GM21723 (cell line): ENCODE data around the gene GLTPD2.

Experiments used
- ATAC-seq: cut with Tn5 transposase; IDR thresholded peaks from one replicate; pipeline ENCODE4 v1.9.1; 2021; ENCODE audit warnings: mild to moderate bottlenecking, moderate library complexity; ENCODE audit not compliant: unreplicated experiment

Gene GLTPD2

DNA sequence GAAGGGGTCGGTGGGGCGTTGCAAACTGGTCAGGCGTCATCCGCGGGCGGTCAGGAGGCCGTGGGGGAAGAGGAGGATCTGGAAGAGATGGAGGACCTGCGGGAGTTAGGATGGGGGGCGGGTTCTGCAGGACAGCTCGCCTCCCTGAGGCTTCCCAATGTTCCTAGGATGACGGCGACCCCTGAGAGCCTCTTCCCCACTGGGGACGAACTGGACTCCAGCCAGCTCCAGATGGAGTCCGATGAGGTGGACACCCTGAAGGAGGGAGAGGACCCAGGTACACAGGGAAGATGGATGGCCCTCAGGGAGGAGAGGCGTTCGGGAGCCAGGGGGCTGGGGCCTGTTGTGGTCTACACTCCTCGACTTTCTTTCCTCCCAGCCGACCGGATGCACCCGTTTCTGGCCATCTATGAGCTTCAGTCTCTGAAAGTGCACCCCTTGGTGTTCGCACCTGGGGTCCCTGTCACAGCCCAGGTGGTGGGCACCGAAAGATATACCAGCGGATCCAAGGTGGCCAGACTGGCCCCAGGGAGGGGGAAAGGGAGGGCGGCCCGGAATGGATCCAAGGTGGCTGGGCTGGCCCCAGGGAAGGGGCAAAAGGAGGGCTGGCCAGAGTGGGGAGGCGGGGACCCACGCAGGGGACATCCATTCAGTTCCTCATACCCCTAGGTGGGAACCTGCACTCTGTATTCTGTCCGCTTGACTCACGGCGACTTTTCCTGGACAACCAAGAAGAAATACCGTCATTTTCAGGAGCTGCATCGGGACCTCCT lies 19.0 kb downstream of the GLTPD2 start:
- ATAC-seq = no peak

DNA sequence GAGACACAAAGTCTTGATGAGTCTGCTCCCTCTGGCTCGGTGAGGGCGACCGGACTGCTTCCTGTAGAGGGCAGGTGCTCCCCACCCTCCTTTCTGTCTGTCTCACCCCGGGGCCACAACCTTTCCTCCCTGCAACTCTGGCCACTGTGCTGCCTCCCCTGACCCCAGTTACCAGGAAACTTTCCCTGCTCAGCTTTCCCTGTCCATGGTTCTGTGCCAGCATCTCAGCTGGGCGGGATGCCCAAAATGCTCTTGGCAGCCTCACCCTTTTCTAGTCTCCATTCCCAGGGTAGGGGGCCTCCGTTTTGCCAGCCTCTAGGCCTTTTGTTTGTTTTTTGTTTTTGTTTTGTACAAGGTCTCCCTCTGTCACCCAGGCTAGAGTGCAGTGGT lies 19.6 kb downstream of the GLTPD2 start:
- ATAC-seq = no peak

DNA sequence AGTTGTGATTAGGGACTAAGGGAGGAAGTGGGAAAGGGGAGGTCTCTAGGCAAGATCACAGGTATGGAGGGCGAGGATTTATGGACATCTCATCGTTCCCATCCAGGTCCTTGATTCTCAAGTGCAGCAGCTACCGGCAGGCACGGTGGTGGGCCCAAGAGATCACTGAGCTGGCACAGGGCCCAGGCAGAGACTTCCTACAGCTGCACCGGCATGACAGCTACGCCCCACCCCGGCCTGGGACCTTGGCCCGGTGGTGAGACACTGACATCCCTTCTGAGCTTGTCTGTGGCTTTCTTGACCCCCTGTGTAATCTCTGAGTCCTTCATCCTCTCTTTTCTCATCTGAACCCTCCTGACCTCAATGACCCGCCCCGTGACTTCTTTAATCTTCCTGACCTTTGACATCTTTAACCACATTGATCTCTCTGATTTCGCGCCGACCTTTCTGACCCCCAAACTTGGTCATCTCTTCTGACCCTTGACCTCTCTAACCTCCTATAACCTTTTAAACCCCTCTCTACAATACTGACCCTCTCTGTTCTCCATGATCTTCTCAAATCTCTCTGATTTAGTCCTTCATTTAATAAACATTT lies 22.0 kb downstream of the GLTPD2 start:
- ATAC-seq = no peak

DNA sequence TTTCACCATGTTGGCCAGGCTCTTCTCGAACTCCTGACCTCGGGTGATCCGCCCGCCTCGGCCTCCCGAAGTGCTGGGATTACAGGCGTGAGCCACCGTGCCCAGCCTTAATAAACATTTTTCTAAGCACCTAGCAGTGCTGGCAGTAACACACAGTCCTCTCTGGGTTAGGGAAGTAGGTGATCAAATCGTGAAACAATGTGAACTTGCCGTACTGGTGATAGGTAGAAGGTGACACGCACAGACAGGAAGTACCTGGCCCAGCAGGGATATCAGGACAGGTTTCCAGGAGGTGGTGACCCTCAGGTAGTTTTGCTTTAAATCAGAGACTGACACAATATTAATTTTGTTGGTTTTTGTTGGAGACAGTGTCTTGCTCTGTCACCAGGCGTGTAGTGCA lies 22.7 kb downstream of the GLTPD2 start:
- no peak for ATAC-seq

DNA sequence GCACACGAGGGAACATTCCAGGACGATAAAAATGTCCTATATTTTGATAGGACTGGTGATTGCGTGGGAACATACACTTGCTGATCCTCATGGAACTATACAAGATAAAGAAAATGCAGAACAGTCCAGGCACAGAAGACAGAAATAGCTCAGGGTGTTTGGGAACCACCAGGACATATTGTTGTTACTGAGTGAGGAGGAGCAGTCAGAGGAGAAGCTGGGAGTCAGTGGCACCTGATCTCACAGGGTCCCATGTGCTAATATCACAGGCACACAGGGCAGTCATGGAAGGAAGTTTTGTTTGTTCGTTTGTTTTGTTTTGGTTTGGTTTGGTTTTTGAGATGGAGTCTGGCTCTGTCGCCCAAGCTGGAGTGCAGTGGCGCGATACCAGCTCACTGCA lies 23.9 kb downstream of the GLTPD2 start:
- ATAC-seq = no peak

DNA sequence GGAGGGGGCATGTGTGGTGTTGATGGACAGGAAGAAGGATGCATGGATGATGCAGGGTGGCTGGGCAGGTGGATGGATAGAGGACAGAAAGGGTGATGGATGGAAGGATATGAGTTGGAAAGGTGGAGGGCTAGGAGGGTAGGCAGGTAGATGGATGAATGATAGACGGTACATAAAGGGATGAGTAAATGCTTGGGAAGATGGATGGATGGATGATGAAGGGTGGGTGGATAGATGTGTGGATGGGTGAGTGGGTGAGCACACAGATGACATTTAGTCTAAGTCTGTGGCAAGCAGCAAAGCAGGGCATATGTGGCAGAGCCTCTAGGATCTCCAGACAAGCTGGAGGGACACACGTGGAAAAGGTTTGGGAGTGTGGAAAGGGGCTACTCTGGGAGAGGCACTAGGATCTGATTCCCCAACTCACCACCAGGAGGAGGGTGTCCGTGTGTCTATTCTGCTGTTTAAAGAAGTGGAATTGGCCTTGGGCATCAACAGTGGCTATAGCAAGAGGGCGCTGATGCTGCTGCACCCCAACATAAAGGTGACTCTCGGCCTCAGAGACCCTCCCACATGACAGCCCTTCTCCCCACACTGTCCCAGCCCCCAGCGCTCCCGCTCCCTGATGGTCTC lies 26.4 kb downstream of the GLTPD2 start:
- no peak for ATAC-seq

DNA sequence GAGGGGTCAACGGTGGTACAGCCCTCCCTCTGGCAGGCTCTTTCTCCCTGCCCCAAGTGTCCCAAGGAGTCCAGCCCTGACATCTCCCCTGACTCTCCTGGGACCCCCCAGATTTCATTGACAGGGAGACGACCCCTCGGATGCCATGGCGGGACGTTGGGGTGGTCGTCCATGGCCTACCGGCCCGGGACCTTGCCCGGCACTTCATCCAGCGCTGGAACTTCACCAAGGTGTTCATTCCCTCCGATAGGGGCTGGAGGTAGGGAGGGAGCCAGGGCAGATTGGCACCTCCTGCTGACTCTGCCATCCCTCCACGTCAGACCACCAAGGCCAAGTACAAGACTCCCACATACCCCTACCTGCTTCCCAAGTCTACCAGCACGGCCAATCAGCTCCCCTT lies 28.1 kb downstream of the GLTPD2 start:
- ATAC-seq = no peak

DNA sequence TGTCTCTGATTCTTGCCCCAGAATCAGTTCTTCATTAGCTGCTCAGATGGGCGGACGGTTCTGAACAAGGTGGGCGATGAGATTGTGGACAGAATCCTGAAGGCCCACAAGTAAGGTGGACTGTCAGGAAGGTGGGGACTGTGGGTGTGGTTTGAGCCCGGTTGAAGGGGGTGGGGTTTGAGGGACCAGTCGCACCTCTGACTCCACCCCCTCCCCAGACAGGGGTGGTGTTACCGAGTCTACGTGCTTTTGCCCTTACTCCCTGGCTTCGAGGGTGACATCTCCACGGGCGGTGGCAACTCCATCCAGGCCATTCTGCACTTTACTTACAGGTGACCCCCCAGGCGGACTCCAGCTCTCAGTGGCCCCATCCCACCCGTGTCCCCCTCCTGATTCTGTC lies 29.5 kb downstream of the GLTPD2 start:
- ATAC-seq = no peak

DNA sequence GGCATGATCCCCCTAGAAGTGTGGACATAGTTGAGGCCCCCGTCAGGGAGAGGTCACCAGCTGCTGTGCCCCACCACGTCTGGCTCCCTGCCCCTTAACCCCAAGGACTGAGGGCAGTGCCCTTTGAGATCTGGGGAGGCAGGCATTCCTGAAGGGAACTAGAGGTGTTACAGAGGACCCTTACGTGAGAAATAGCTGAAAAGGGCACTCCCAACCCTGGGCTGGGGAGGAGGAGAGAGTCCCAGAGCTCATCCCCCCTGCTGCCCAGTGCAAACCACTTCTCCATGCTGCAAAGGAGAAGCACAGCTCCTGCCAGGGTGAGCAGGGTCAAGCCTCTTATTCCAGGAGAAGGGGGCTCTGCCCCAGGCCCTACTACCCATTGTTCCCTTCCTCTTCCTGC lies 34.1 kb downstream of the GLTPD2 start:
- ATAC-seq = no peak

DNA sequence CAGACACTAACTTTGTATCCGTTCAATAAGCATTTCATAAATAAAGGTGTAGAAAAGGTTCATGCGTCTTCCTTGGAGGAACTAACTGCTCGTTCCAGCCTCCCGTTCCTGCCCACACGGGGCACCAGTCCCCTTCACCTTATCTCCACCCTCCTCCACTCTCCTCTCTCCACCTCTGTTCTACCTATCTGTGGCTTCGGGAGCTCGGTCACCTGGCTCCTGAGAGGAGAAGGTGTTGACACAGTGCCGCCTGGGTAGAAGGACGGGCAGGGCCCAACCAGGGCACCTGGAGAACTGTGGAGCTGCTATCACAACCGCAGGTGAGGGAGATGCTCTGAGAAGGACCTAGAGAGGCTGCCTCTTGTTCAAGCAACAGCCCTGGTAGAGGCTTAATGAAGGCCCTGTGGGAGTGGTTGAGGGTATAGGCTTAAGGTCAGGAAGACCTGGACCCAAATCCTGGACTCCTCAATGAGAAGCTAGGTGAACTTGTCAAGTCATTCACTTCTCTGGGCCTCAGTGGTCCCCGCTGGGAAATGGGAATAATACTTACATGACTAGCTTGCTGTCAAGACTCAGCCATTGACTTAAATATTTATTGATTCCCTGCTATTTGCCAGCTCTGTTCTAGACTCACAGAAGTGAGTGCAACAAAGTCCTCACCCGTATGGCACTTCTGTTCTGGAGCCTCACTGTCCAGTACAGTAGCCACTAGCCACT lies 34.8 kb downstream of the GLTPD2 start:
- ATAC-seq = no peak

DNA sequence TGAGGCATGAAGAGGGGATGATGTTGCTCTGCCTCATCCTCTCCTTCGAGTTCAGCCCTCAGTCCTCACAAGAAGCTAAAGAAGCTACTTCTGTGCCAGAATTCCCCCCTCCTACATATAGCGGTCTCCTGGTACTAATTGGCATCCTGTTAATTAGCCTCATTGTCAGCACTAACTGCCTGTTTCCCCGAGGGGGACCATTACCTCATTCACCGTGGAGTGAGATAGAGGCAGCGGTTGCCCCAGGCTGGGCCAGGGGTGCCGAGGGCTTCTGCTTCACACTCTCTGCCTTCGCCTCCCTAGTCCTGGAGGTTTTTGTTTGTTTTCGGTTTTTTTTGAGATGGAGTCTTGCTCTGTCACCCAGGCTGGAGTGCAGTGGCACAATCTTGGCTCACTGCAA lies 38.6 kb downstream of the GLTPD2 start:
- no peak for ATAC-seq

DNA sequence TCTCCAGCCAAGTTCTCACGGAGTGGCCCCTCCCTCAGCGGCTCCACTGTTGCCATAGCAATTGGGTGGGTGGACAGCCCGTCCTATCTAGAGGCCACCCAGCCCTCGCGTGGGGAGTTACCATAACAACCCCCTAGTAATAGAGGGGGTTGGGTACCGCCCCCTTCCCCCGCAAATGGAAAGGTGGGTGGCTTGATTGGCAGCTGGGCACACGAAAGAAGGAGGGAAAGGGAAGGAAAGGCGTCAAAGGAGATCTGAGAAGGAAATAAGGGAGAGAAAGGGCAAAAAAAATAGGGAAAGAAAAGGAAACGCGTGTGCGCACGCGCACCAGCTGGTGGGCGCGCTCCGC lies 44.0 kb downstream of the GLTPD2 start:
- peak; percentile 10 for ATAC-seq

DNA sequence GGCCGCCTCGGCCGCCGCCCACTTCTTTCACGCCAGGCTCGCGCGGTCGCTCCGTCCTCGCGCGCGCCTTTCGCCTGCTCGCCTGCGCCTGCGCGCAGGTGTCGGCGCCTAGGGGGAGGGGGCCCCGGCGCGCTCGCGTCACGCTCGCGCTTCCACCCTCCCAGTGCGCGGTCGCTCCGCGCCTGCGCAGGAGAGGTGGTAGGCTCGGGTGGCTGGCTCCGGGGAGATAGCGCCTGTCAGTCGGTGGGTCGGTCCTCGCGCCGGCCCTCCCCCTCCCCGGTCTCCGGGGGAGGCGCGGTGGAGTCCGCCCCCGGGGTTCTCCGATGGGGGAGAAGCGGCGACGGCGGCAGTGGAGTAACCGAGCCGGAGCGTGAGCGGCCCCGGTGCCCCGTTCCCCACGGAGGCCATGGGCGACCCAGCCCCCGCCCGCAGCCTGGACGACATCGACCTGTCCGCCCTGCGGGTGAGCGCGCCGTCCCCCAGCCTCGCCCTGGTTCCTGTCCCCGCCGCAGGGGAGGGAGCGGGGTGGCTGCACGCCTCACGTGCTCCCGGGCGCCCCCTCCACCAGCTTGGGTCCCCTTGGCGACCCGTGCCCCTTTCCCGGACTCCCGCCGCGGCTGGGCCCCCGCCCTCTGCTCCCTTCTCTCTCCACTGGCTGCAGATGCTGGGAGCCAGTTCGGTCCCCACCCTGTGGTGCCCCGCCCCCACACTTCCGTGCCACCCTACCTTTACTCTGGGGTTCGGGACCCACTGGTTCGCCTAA lies 44.6 kb downstream of the GLTPD2 start, which contains the start of gene MINK1:
Gene MINK1 (plus strand): TSS at position 163 of the 763 bp plus-strand sequence. CDS start 244 bp downstream, at position 407.
- ATAC-seq = peak; percentile 77

DNA sequence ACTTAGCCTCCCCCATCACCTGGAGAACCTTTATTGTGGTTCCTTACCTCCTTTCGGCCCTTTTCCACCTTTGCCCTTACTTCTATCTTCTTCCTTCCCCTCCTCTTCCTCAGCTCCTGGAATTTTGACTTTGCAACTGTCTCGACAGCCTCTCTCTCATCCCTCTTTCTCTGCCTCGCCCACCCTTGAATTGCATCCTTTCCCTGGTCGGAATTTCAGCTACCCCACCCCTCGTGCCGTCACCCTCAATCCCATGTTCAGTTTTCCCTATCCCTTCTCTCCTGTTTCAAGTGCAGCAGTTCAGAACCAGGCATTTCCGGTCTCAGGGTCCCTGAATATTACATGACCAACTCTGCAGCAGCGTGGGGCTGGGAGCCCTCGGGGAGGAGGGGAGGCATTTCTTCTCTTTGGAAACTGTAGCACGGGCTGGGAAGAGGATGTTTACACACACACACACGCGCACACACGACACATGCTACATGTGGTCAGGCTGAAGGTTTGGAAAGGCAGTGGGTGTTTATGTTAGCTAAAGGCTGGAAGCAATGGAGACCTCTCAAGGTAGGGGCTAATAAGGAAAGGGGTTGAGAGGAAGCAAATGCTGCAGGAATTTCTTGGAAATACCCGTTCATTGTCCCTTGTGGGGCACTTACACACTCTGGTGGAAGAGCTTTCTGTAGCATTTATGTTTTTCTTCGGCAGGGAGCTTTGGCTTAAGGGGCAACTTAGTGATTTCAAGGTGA lies 45.3 kb downstream of the GLTPD2 start:
- no peak for ATAC-seq

DNA sequence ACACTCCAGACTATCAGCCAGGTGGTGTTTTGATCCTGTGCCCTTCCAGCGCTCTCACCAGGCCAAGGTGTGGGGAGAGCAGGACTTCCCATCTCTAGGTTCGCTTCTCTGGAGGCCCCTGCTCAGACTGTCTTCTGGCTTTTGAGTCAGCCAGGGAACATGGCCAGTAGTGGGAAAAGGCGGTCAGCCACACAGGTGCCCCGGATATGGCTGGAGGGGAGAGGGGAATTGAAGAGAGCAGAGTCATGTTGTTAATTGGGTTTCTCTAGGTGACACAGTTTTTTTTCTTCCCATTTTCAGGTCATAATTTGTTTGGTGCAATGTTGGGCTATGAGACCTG lies 45.9 kb downstream of the GLTPD2 start:
- no peak for ATAC-seq

DNA sequence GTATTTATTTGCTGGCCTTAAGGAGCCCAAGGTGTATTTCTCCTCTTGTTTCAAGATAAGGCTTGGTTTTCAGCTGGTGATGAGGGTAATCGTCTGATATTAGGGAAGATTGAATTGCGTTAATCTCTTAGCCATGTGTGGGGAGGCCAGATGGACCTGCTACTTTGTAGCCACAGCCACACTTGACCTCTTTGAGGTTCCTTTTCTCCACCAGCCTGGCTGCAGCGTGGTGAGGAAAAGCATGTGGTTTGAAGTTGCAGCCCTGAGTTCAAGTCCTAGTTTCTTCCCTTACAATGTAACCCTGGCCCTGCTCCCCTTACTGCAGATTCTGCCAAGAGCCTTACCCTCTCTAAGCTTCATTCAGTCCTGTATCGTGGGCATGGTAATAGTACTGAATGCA lies 47.5 kb downstream of the GLTPD2 start:
- ATAC-seq = no peak

DNA sequence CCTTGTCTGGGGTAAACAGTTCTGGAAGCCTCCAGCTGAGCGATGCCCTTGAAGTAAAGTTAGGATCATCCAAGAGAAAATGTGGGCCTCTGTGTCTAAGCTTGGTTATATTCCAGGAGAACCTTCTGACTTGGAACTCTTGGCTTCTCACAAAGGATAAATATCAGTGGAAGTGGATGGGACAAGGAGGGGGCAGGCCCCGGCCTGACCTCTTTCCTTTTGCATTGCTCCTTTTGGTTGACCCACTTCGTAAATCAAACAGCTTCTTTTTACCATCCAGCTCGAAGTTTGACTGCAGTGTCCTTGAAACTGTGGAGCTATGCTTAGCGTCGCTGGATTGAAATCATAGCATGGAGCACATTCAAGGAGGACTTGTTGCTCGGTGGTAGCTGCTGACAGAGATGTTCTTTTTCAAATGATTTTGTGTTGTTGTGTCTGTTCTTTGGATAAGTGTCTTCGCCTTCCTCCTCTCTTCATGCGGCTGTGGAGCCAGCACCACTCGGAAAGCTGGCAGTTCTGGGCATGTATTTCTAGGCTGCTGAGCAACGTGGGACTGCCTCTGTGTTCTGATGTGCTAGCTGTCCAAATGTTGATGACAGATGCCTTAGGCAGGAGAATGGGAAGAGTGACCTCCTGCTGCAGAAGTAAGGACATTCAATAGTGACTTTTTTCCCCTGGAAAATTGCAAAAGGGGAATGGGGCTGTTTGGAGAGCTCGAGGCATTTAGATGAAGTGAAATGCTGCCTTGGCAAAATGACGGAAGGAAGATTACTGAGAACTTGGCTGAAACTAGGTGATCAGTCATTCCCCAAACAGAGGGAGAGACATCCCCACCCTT lies 48.9 kb downstream of the GLTPD2 start:
- ATAC-seq = no peak

DNA sequence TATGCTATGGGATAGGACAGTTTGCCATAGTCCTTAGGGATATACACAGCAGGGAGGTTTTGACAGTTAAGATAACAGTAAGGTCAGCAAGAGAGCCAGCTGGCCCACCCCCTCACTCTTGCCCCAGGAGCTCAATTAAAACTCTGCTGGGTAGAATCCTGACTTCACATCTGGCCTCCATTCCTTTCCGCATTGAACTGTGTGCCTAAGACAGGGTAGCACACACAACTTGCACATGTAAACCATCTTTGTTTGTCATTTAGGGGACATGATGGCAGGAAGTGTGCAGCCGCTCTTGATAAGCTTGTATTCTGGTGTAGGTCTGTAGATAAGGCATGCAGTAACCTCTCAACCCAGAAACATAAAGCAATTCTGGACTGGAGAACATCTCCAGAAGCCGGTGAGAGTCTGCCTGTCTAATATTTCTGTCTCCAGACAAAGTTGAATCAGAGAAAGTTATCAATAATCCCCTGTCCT lies 49.6 kb downstream of the GLTPD2 start:
- ATAC-seq = no peak

DNA sequence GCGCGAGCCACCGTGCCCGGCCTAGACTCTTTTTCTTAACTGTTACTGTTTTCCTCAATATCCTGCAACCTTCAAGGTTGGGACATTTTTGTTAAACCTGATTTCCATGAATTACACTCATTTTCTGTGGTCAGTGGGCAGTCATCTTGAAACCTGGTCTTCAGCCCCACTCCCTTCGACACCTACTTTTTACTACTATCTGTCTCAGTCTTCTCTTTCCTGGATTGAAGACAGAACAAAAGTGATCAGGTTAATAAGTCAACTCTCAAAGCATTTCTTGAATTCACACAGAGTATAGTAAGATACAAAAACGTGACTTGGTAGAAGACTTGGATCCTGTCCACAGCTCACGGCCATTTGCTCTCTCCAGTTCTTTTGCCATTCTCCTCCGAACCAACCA lies 50.5 kb downstream of the GLTPD2 start:
- ATAC-seq = no peak
